ENCODE measurements around the gene CRISPLD2. TPM values are rescaled to one million over a fixed set of nuclear protein-coding genes. Genes with fewer than 3 reads are reported as not detected.

The CRISPLD2 gene
- total and polyA plus RNA-seq, 9 of the 15 experiments (the other 6 are each of a cell fraction or from before 2014, with no cell fraction given): 0.03 to 0.24 (median 0.04) TPM; not detected in 4

DNA sequence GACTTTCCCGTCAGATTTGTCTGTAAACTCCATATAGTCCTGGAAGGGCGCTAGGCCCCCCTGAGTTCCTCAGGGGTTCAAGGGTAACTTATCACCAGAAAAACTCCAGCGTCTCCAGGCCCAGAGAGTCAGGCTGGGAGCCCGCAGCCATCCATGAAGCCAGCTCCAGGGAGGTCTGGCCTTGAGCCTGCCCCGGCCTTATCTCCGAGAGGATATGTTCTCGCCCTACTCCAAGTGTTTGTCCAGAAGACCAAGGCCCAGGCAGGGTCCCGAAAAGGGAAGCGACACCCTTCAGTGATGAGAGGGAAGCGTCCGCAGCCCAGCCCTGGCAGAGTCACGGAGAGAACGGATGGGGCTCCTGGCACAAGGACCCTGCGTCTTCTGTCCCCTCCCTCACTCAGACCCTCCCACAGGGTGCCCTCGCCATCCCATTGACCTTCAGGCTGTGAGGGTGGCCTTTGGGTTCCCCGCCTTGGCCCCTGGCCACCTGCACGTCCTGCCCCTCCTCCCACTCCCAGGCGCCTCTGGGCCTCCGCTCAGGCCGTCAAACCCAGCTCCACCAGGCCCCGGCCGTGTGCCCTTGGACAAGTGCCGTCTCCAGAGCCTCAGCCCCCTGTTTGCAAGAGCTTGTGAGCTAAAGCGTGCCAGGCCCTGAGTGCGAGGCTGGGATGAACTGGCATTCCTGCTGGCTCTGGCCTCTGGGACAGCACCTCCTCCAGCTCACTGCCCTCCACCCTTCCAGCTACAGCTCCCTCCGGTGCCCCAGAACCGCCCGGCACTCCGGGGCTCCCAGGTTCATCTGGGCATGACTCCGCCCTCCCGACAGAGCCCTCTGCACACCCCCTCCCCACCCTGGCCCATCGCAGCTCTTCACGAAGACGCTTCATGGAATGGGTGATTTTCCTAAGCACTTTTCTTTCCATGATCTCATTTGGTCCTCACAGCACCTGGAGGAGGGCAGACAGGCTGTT, 108.1 kb downstream of the CRISPLD2 start:
- ATAC-seq: no peak
- Histone ChIP-seq H3K9ac (ENCODE audit: insufficient read depth in 1 of 2, low read depth in 2 of 2, low read length in 2 of 2) (peak overlapping the region in 1 of 2 experiments; percentile 23; a peak in 1 of 4 replicates), H3K79me2 (ENCODE audit: control insufficient read depth, insufficient read depth, low read length) (no peaks in the 10 kb centered on the region), H3K27ac (ENCODE audit: extremely low read depth, low read depth, low read length) (no peak overlapping the region), H3K4me3 (no peak overlapping the region), H2AFZ (ENCODE audit: low read depth, low read length) (no peak overlapping the region), H3K9me1 (ENCODE audit: control insufficient read depth, insufficient read depth, low read length) (peaks cover 6% of the 10 kb centered on the region), H3K4me1 (replicated peaks in 1 of 2; ENCODE audit: control insufficient read depth in 2 of 2, insufficient read depth in 2 of 2, low read length in 2 of 2) (peaks cover 10 to 57% of the 10 kb centered on the region in 2 experiments), H3K4me2 (ENCODE audit: insufficient read depth, low read length) (no peak overlapping the region), H4K20me1 (replicated peaks; ENCODE audit: control insufficient read depth, insufficient read depth, low read length) (peaks cover 5% of the 10 kb centered on the region; the same call in 1 of the 2 replicates), H3K36me3 (ENCODE audit: control insufficient read depth, insufficient read depth, low read length) (no peaks in the 10 kb centered on the region), H3K27me3 (ENCODE audit: control insufficient read depth in 2 of 2, insufficient read depth in 2 of 2, low read length in 2 of 2) (peaks cover 3 to 13% of the 10 kb centered on the region in 2 experiments; a peak in 3 of 5 replicates), H3K9me3 (replicated peaks; ENCODE audit: control insufficient read depth, insufficient read depth, low read depth, low read length) (no peaks in the 10 kb centered on the region)
- BruUV-seq (replicated peaks): no TSS peak
- ChIA-PET CTCF (ENCODE audit: low intra/inter-chr PET ratio) (interaction anchor here (0.6 to 1.3 kb wide), 3 partner anchors 12 to 87 kb away, joined by 3 to 5 read pairs (median 5); no protein-coding TSS in a partner anchor), POLR2A (interaction anchor here (0.7 to 1.4 kb wide), 5 partner anchors 11 to 114 kb away, joined by 3 to 6 read pairs (median 3); no protein-coding TSS in a partner anchor)
- no peak for DNase-seq (ENCODE audit: extremely low read depth in 1 of 4, low spot score in 3 of 4)
- intact Hi-C loops (cut with micrococcal nuclease): loop anchor here (5.0 kb wide), 1 partner anchor 159 kb away; no protein-coding TSS in a partner anchor
- 53% methylated on average over 28 of the region's 34 CpGs for WGBS (ENCODE audit: insufficient coverage, low coverage, missing lambda C conversion rate)
- in situ Hi-C loops (cut with MboI): loop anchor here (5.0 kb wide), 1 partner anchor 44 kb away; no protein-coding TSS in a partner anchor
- FAIRE-seq: no peak
- no peak for TF ChIP-seq CREM (IDR thresholded peaks at IDR 0.05; ENCODE audit: low read depth)
- no peak for TF ChIP-seq ZNF561 (CRISPR knock-in tag; conservative IDR thresholded peaks at IDR 0.05)
- TF ChIP-seq, protein P1, sequence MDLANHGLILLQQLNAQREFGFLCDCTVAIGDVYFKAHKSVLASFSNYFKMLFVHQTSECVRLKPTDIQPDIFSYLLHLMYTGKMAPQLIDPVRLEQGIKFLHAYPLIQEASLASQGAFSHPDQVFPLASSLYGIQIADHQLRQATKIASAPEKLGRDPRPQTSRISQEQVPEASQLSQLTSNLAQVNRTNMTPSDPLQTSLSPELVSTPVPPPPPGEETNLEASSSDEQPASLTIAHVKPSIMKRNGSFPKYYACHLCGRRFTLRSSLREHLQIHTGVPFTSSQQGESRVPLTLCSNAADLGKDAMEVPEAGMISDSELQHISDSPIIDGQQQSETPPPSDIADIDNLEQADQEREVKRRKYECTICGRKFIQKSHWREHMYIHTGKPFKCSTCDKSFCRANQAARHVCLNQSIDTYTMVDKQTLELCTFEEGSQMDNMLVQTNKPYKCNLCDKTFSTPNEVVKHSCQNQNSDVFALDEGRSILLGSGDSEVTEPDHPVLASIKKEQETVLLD (IDR thresholded peaks at IDR 0.05): no peak
- TF ChIP-seq NUFIP1 (IDR thresholded peaks at IDR 0.05; ENCODE audit: partially characterized antibody): no peak
- TF ChIP-seq, protein P2, sequence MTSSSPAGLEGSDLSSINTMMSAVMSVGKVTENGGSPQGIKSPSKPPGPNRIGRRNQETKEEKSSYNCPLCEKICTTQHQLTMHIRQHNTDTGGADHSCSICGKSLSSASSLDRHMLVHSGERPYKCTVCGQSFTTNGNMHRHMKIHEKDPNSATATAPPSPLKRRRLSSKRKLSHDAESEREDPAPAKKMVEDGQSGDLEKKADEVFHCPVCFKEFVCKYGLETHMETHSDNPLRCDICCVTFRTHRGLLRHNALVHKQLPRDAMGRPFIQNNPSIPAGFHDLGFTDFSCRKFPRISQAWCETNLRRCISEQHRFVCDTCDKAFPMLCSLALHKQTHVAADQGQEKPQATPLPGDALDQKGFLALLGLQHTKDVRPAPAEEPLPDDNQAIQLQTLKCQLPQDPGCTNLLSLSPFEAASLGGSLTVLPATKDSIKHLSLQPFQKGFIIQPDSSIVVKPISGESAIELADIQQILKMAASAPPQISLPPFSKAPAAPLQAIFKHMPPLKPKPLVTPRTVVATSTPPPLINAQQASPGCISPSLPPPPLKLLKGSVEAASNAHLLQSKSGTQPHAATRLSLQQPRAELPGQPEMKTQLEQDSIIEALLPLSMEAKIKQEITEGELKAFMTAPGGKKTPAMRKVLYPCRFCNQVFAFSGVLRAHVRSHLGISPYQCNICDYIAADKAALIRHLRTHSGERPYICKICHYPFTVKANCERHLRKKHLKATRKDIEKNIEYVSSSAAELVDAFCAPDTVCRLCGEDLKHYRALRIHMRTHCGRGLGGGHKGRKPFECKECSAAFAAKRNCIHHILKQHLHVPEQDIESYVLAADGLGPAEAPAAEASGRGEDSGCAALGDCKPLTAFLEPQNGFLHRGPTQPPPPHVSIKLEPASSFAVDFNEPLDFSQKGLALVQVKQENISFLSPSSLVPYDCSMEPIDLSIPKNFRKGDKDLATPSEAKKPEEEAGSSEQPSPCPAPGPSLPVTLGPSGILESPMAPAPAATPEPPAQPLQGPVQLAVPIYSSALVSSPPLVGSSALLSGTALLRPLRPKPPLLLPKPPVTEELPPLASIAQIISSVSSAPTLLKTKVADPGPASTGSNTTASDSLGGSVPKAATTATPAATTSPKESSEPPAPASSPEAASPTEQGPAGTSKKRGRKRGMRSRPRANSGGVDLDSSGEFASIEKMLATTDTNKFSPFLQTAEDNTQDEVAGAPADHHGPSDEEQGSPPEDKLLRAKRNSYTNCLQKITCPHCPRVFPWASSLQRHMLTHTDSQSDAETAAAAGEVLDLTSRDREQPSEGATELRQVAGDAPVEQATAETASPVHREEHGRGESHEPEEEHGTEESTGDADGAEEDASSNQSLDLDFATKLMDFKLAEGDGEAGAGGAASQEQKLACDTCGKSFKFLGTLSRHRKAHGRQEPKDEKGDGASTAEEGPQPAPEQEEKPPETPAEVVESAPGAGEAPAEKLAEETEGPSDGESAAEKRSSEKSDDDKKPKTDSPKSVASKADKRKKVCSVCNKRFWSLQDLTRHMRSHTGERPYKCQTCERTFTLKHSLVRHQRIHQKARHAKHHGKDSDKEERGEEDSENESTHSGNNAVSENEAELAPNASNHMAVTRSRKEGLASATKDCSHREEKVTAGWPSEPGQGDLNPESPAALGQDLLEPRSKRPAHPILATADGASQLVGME (CRISPR knock-in tag; IDR thresholded peaks at IDR 0.05): no peak
- TF ChIP-seq NCOA2 (IDR thresholded peaks at IDR 0.05; ENCODE audit: partially characterized antibody in 2 of 2): no peak
- TF ChIP-seq, protein P3, sequence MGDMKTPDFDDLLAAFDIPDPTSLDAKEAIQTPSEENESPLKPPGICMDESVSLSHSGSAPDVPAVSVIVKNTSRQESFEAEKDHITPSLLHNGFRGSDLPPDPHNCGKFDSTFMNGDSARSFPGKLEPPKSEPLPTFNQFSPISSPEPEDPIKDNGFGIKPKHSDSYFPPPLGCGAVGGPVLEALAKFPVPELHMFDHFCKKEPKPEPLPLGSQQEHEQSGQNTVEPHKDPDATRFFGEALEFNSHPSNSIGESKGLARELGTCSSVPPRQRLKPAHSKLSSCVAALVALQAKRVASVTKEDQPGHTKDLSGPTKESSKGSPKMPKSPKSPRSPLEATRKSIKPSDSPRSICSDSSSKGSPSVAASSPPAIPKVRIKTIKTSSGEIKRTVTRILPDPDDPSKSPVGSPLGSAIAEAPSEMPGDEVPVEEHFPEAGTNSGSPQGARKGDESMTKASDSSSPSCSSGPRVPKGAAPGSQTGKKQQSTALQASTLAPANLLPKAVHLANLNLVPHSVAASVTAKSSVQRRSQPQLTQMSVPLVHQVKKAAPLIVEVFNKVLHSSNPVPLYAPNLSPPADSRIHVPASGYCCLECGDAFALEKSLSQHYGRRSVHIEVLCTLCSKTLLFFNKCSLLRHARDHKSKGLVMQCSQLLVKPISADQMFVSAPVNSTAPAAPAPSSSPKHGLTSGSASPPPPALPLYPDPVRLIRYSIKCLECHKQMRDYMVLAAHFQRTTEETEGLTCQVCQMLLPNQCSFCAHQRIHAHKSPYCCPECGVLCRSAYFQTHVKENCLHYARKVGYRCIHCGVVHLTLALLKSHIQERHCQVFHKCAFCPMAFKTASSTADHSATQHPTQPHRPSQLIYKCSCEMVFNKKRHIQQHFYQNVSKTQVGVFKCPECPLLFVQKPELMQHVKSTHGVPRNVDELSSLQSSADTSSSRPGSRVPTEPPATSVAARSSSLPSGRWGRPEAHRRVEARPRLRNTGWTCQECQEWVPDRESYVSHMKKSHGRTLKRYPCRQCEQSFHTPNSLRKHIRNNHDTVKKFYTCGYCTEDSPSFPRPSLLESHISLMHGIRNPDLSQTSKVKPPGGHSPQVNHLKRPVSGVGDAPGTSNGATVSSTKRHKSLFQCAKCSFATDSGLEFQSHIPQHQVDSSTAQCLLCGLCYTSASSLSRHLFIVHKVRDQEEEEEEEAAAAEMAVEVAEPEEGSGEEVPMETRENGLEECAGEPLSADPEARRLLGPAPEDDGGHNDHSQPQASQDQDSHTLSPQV (IDR thresholded peaks at IDR 0.05): no peak
- no peak for TF ChIP-seq CBX2 (IDR thresholded peaks at IDR 0.05; ENCODE audit: insufficient read depth, low read length, poor library complexity, severe bottlenecking)
